OCI-LY7 (cell line): Measurements from ENCODE around the gene P3R3URF. TPM values are rescaled to one million over a fixed set of nuclear protein-coding genes. Genes with fewer than 3 reads are reported as not detected.

ENCODE experiments used
- BruUV-seq: library from RNA; stranded (reverse); fragments of 400-500 nt; replicated peaks from 2 replicates; lab custom pipeline; 2021; lab: Mats Ljungman, UMichigan
- CTCF ChIA-PET: fragments of 300-600 bp; sonication (Branson Sonifier 250); formaldehyde crosslinking; loops from one replicate; lab custom pipeline; 2022; ENCODE audit warnings: antibody characterized with exemption; ENCODE audit not compliant: unreplicated experiment; lab: Charles Lee
- POLR2A ChIA-PET: fragments of 300-600 bp; sonication (Branson Sonifier 250); formaldehyde crosslinking; loops from one replicate; lab custom pipeline; 2022; ENCODE audit warnings: antibody characterized with exemption; lab: Charles Lee
- DNase-seq: peaks from one replicate; pipeline ENCODE4 v3.0.0-alpha.2; 2015; ENCODE audit warnings: low spot score
- H2AFZ ChIP-seq: fragments of 200-600 bp; sonication (generic), shearing (Covaris generic); 2 replicates; pipeline ENCODE4 v1.6.1; 2014; ENCODE audit warnings: mild to moderate bottlenecking, antibody characterized with exemption, low read length, moderate library complexity
- H3K27ac ChIP-seq: fragments of 200-600 bp; sonication (generic); 2 replicates; pipeline ENCODE4 v1.5.1; 2014; ENCODE audit warnings: mixed run types, low read depth, mild to moderate bottlenecking, moderate library complexity, low read length, inconsistent platforms; ENCODE audit not compliant: poor library complexity, severe bottlenecking
- H3K36me3 ChIP-seq: fragments of 200-600 bp; sonication (generic); 2 replicates; pipeline ENCODE4 v1.6.1; 2014; ENCODE audit warnings: mild to moderate bottlenecking, antibody characterized with exemption, low read length, moderate library complexity, mixed read lengths; ENCODE audit not compliant: insufficient read depth
- H3K4me1 ChIP-seq: fragments of 200-600 bp; sonication (generic); 2 replicates; pipeline ENCODE4 v1.5.1; 2014; ENCODE audit warnings: mild to moderate bottlenecking, low read length; ENCODE audit not compliant: insufficient read depth, poor library complexity, severe bottlenecking
- H3K4me2 ChIP-seq: fragments of 200-600 bp; sonication (generic); 2 replicates; pipeline ENCODE4 v1.6.1; 2014; ENCODE audit warnings: mild to moderate bottlenecking, low read length
- H3K4me3 ChIP-seq: fragments of 200-600 bp; sonication (generic); 2 replicates; pipeline ENCODE4 v1.5.1; 2014; ENCODE audit warnings: mild to moderate bottlenecking, low read depth, low read length; ENCODE audit not compliant: poor library complexity, severe bottlenecking
- H3K79me2 ChIP-seq: fragments of 200-600 bp; sonication (generic); 2 replicates; pipeline ENCODE4 v1.6.1; 2016; ENCODE audit warnings: low read depth, mild to moderate bottlenecking, low read length, moderate library complexity, mixed read lengths; ENCODE audit not compliant: insufficient read depth
- H3K9me2 ChIP-seq: fragments of 200-600 bp; sonication (generic); 2 replicates; pipeline ENCODE4 v1.6.1; 2016; ENCODE audit warnings: mild to moderate bottlenecking, low read length, mixed read lengths; ENCODE audit not compliant: insufficient read depth
- H3K9me3 ChIP-seq: fragments of 200-600 bp; sonication (generic); 2 replicates; pipeline ENCODE4 v1.6.1; 2014; ENCODE audit warnings: mild to moderate bottlenecking, mixed run types, low read length, mixed read lengths
- H4K20me1 ChIP-seq: fragments of 200-600 bp; sonication (generic); 2 replicates; pipeline ENCODE4 v1.6.1; 2014; ENCODE audit warnings: mild to moderate bottlenecking, antibody characterized with exemption, low read length, moderate library complexity, mixed read lengths; ENCODE audit not compliant: insufficient read depth
- EZH2phosphoT487 ChIP-seq: fragments of 200-600 bp; sonication (generic); IDR thresholded peaks from 2 replicates; pipeline ENCODE4 v1.6.1; 2018; ENCODE audit warnings: low read depth, borderline replicate concordance, mild to moderate bottlenecking, mixed run types, antibody characterized with exemption, low read length, moderate library complexity, mixed read lengths
- intact Hi-C: fragments of 100-400 bp; cut with micrococcal nuclease; formaldehyde crosslinking; loops from one replicate; pipeline ENCODE4 v1.10.0; 2022; ENCODE audit not compliant: unreplicated experiment
- total RNA-seq, 2 experiments: library from RNA; depleted of rRNA in 1 of 2; stranded (reverse); fragments of >200 nt in 1 of 2; shearing (Covaris generic) in 1 of 2; gene quantifications; 2 replicates each; pipeline ENCODE4 v1.2.3, GENCODE V29; 2014 to 2022
- TF ChIP-seq, protein P1 (sequence below): fragments of 200-600 bp; sonication (generic); conservative IDR thresholded peaks from 2 replicates; pipeline ENCODE4 v1.5.1; 2014; ENCODE audit warnings: mild to moderate bottlenecking, antibody characterized with exemption, low read length, moderate library complexity, mixed read lengths

Gene P3R3URF
- total RNA-seq, 2 experiments from 2014 or later: not detected

DNA sequence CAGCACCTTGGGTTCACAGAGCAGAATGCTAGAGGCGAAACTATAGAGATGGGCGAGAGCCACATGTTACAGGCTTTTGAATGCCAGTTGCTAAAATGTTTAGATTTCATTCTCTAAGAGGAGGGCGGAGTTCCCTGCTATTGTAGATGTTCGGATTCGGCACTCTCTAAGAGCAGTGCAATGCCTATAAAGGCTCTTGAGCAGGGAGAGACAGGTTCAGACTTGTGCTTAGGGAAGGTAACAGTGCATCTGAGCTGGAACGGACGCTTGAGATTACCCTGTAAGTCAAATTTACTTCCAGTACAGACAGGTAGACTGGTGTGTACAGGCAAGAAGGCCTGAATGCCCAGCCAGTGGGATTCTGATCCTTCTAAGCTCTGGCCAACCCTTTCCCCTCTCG lies 42.2 kb upstream of the P3R3URF start:
- no peak overlapping the region for H2AFZ ChIP-seq
- no peak overlapping the region for H3K4me3 ChIP-seq
- H3K9me3 ChIP-seq: no peaks in the 10 kb centered on the region
- H3K79me2 ChIP-seq: no peaks in the 10 kb centered on the region
- TF ChIP-seq, protein P1, sequence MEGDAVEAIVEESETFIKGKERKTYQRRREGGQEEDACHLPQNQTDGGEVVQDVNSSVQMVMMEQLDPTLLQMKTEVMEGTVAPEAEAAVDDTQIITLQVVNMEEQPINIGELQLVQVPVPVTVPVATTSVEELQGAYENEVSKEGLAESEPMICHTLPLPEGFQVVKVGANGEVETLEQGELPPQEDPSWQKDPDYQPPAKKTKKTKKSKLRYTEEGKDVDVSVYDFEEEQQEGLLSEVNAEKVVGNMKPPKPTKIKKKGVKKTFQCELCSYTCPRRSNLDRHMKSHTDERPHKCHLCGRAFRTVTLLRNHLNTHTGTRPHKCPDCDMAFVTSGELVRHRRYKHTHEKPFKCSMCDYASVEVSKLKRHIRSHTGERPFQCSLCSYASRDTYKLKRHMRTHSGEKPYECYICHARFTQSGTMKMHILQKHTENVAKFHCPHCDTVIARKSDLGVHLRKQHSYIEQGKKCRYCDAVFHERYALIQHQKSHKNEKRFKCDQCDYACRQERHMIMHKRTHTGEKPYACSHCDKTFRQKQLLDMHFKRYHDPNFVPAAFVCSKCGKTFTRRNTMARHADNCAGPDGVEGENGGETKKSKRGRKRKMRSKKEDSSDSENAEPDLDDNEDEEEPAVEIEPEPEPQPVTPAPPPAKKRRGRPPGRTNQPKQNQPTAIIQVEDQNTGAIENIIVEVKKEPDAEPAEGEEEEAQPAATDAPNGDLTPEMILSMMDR: no peak
- TF ChIP-seq EZH2phosphoT487: no peak
- POLR2A ChIA-PET: no interaction called here
- H3K27ac ChIP-seq: no peak overlapping the region
- intact Hi-C loops: no loop called here
- H3K36me3 ChIP-seq: no peaks in the 10 kb centered on the region
- no peaks in the 10 kb centered on the region for H3K9me2 ChIP-seq
- H3K4me2 ChIP-seq: no peak overlapping the region
- no TSS peak for BruUV-seq
- CTCF ChIA-PET: interaction anchor here (1.4 kb wide), 1 partner anchor 29 kb away, joined by 3 read pairs; no protein-coding TSS in a partner anchor
- no peaks in the 10 kb centered on the region for H4K20me1 ChIP-seq
- H3K4me1 ChIP-seq: peaks cover 15% of the 10 kb centered on the region
- DNase-seq: no peak

DNA sequence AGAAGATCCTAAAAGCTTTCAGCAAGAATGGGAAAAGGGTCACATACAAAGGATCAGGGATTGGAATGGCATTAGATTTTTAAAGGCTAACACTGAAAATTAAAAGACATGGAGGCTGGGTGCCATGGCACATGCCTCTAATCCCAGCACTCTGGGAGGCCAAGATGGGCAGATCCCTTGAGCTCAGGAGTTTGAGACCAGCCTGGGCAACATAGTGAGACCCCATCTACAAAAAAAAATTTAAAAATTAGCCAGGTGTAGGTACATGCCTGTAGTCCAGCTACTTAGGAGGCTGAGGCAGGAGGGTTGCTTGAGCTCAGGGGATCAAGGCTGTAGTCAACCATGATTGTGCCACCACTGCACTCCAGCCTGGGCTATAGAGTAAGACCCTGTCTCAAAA lies 39.2 kb upstream of the P3R3URF start:
- no peak for DNase-seq
- CTCF ChIA-PET: no interaction called here

DNA sequence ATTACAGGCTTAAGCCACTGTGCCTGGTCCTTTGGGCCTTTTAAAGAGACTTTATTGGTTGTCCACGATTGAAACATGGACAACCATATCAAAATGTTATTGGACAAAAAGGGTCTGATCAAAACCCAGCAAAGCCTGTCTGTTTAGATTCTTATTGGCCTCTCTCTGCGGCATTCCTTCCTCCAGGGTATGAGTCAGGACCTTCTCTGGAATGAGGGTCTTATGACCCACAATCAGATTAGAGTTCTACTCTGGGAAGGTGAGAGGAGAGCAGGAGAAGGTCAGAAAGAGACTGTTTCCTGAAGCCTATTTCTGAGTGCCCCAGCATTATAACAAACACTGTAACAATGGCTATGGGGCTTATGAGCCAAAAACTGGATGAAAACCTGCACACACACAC lies 34.8 kb upstream of the P3R3URF start:
- Histone ChIP-seq H2AFZ (no peak overlapping the region), H3K4me2 (no peak overlapping the region), H3K9me3 (no peaks in the 10 kb centered on the region), H3K4me1 (peaks cover 6% of the 10 kb centered on the region), H3K36me3 (no peaks in the 10 kb centered on the region), H3K79me2 (no peaks in the 10 kb centered on the region), H3K27ac (no peak overlapping the region), H3K9me2 (no peaks in the 10 kb centered on the region), H4K20me1 (no peaks in the 10 kb centered on the region), H3K4me3 (no peak overlapping the region)
- intact Hi-C loops: no loop called here
- BruUV-seq: no TSS peak
- no peak for TF ChIP-seq EZH2phosphoT487
- TF ChIP-seq, protein P1: no peak
- ChIA-PET CTCF (no interaction called here), POLR2A (no interaction called here)
- no peak for DNase-seq

More for the DNA sequence above, 39.2 kb upstream of the P3R3URF start:
- no peak overlapping the region for H3K4me3 ChIP-seq
- POLR2A ChIA-PET: no interaction called here
- no TSS peak for BruUV-seq
- H2AFZ ChIP-seq: no peak overlapping the region
- H3K79me2 ChIP-seq: no peaks in the 10 kb centered on the region
- no peaks in the 10 kb centered on the region for H3K4me1 ChIP-seq
- H4K20me1 ChIP-seq: no peaks in the 10 kb centered on the region
- TF ChIP-seq, protein P1: no peak
- no peak for TF ChIP-seq EZH2phosphoT487
- intact Hi-C loops: no loop called here
- no peak overlapping the region for H3K27ac ChIP-seq
- H3K36me3 ChIP-seq: no peaks in the 10 kb centered on the region
- H3K9me3 ChIP-seq: no peaks in the 10 kb centered on the region
- no peak overlapping the region for H3K4me2 ChIP-seq
- no peaks in the 10 kb centered on the region for H3K9me2 ChIP-seq
